ENCODE data around the gene MAN1C1.

Gene MAN1C1

GRCh38 chr1:25828491-25828890 is 211.9 kb downstream of the MAN1C1 start:
- TF ChIP-seq CTCF (IDR thresholded peaks at IDR 0.05; ENCODE audit: insufficient read depth, low read depth, low read length, missing control alignments): no peak
- H3K4me3 ChIP-seq (ENCODE audit: low read depth, low read length): no peak overlapping the region
- no peak for DNase-seq (ENCODE audit: low read depth)

DNA sequence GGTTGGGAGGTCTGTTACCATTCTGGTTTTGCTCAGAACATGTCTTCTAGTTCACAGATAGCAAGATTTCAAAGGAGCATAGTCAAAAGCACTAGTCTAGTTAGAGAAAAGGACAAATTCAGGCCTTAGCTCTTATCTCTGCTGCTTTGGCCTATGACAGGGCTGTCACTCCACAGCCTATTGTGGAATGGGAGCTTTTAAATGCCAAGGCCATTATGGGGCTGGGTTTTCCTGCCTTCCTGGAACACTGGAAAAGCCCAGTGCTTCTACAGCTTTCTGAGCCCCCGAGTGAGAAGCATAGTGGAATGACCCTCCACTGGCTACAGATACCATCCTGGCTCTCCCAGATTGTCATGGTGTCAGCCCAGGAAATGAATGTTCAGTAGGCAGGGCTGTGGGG is 212.5 kb downstream of the MAN1C1 start:
- no peak overlapping the region for H3K4me3 ChIP-seq (ENCODE audit: low read depth, low read length)
- no peak for TF ChIP-seq CTCF (IDR thresholded peaks at IDR 0.05; ENCODE audit: insufficient read depth, low read depth, low read length, missing control alignments)
- no peak for DNase-seq (ENCODE audit: low read depth)

DNA sequence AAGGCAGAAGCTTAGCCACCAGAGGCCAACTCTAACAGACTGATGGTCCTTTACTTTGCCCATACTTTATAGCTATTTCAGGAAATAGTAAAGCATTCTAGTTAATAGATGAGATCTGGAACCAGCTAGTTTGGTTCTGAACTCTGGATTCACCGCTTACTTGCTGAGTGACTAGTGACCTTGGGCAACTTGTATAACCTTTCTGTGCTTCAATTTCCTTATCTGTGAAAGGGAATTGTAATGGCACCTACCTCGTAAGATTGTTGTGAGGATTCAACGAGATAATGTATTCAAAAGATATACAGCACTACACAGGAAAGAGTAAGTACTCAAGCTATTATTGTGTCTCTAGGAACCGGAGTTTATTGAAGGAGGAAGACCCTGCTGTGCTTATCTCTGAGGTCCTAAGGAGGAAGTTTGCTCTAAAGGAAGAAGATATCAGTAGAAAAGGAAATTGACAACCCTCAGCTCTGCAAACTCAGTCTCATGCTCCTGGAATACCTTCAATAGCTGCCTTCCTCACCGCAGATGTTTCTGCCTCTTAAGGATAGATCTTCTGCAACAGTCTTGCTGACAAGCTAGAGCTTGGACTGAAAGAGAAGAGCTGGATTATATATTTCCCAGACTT is 215.1 kb downstream of the MAN1C1 start:
- H3K4me3 ChIP-seq (ENCODE audit: low read depth, low read length): no peak overlapping the region
- no peak for DNase-seq (ENCODE audit: low read depth)
- no peak for TF ChIP-seq CTCF (IDR thresholded peaks at IDR 0.05; ENCODE audit: insufficient read depth, low read depth, low read length, missing control alignments)

DNA sequence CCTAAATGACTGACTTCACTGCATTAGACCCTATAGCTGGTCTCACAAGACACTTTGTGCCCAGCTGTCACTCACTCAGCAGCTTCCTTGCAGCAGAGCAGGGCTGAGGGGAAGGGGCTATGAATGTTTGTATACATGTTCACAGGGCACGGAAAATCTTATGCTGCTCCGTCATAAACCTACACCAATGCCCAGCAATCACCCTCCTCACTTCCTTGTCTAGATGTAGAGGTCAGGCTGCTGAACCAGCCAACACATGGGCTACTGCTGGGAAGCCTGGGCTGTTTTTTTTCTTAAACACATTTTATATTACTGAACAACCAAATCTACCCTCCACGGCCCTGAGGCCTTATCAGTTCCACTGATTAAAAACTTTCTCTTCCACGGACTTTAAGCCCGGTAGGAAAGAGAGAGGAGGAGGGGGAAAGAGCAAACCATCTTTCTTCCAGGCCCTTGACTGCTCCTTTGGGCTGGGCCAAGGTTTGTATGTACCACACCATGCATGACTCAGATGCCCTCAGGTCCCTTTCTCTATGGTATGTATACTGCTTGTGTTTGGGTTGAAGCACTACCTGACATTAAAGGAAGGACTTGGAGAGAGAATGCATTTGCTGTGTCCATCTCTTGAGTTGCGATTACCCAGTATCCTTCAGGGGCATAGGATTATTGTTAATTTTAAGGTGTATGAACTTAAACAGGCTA is 215.9 kb downstream of the MAN1C1 start:
- no peak for DNase-seq (ENCODE audit: low read depth)
- no peak for TF ChIP-seq CTCF (IDR thresholded peaks at IDR 0.05; ENCODE audit: insufficient read depth, low read depth, low read length, missing control alignments)
- H3K4me3 ChIP-seq (ENCODE audit: low read depth, low read length): no peak overlapping the region

DNA sequence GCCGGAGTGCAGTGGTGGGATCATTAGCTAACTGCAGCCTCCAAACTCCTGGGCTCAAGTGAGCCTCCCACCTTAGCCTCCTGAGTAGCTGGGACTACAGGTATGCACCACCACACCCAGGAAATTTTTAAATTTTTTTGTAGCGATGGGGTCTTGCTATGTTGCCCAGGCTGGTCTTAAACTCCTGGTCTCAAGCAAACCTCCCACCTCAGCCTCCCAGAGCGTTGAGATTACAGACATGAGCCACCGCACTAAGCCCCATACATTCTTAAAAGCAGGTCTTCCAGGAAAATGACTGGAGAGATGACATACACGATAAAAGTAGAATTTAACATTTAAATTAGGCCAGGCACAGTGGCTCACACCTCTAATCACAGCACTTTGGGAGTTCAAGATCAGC is 216.6 kb downstream of the MAN1C1 start:
- TF ChIP-seq CTCF (IDR thresholded peaks at IDR 0.05; ENCODE audit: insufficient read depth, low read depth, low read length, missing control alignments): no peak
- no peak for DNase-seq (ENCODE audit: low read depth)
- H3K4me3 ChIP-seq (ENCODE audit: low read depth, low read length): no peak overlapping the region

All from GM12865 (cell line).